HG03066 (cell line): ENCODE data around the gene C5orf15.

Experiments used
- ATAC-seq: cut with Tn5 transposase; IDR thresholded peaks from one replicate; pipeline ENCODE4 v1.9.1; 2021; ENCODE audit warnings: low read depth; ENCODE audit not compliant: unreplicated experiment

The C5orf15 gene

DNA sequence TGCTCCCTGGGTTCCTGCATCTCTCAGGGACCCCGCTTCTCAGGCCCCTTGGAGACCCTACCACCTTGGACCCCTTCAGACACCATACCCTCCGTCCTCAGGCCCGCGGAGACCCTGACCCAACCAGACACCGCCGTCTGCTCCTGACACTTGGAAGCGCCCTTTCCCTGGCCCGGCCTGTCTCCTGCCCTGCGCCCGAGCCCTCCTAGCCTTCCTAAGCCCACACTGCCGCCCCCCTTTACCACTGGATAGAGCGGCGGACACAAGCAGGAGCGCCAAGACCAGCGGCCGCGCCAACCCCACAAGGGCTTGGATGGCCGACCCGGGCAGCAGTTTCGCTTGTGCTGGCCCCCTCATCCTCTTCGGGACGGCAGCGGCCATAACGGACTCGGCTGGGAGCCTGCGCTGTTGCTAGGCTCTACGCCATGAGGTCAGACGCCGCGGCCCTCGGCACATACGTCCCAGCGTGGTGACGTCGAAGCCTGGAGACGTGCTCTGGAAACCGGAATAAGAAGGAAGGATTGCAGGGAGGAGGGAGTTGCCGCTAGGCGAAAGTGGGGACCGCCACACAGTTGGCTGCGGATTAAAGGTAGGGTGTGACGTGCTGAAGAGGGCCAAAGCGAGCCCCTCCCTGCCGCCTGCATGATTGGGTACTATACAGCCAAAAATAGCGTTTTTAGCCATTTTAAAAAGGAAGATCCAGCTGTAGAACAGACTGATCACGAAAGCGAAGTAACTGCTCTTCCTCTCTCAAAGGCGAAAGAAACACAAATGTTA is at the start of gene C5orf15:
Gene C5orf15 (minus strand): TSS at position 422 of the 777 bp plus-strand sequence. CDS start 41 bp downstream, at position 381.
- ATAC-seq: peak; percentile 97

DNA sequence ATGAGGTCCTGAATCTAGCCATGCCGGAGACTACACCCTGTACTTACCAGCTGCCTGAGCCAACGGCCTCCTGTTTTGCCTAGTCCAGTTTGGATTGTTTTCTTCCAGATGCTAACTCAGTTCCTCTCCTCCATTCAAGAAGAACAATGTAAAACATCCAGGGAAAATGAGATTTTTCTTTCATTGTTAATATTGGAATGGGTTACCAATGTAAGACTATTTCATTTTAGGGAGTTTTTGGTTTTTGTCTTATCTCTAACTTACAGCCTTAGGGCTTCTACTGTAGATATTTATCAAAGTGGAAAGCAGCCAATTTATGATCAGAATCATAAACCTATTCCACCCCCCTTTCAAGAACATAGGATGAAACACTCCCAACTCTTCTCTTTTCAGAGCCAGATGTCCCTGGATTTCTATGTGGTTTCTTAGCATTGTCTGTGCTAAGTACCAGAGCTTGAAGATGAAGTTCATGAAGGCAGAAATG is 39.9 kb upstream of the C5orf15 start:
- no peak for ATAC-seq

DNA sequence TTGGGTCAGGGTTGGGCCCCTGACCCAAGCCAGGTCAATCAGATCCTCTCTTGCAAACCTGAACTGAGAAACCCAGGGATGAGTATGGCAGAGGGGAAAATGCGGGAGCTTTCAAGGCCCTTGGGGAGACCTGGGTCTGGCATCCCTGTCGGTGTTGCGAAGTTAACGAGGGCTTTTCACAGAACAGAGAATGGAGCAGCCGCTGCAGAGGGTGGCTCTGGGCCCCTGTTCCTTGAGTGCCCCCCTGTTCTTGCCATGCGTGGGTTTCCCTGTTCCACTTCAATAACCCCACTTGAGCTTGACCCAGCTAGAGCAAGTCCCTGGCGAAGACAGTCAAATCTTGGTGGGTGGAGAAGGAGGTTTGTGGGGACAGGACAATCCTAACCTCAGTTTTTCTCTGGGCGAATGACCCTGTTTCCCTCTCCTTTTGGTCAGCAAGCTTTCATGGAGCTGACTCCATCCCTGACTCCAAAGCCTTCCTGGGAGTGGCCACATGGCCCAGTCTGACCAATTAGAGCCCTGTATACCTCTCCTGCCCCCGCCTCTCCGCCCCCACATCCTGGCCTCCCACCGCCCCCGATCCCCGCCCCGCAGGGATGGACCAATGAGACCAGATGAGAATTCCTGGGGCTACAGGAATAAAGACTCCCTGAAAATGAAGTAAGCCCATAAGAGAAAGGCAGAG is 39.3 kb upstream of the C5orf15 start:
- ATAC-seq: no peak

DNA sequence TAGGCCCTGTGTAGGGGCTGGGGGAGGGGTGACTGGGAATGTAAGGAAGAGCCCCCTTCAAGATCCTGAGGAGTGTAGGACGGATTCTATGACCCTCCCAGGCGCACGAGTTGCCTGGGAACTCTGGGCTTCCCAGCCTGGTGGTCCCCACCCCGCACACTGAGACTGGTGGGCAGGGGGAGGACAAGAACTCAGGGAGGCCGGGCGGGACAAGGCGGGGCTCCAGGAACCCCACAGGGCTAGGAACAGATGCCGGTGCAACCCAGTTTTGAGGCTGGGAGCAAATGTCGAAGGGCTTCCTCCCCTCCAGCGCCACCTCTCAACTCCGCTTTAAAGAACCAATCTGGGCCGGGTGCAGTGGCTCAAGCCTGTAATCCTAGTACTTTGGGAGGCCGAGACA is 37.7 kb upstream of the C5orf15 start:
- no peak for ATAC-seq

DNA sequence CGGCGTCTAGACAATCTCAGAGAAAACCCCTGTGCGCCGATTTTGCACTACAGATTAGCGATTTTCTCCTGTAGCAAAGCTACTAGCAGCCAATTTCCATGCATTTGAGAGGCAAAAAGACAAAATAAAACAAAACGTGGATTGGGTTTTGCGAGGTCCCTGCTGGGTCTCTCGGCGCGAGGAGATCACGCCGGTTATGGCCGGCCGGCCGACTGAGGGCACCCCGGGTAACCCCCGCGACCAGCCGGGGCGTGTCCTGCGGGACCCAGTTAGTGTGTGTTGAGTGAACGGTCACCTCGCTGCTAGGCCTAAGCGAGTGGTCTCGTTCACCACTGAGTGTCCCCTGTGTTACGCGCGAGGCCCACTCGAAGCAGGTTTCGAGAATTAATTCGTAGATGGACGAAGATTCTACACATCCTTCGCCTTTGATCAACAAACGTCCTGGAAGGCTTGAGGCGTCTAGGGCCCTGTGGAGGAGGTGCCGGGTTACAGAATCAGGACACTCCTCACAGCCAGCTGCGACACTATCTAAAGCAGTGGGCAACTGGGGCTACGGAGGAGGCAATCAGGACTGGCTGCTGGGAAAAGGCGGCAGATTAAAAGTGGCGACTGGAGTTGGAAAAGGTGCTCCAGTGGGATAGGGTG is 37.1 kb upstream of the C5orf15 start:
- no peak for ATAC-seq

DNA sequence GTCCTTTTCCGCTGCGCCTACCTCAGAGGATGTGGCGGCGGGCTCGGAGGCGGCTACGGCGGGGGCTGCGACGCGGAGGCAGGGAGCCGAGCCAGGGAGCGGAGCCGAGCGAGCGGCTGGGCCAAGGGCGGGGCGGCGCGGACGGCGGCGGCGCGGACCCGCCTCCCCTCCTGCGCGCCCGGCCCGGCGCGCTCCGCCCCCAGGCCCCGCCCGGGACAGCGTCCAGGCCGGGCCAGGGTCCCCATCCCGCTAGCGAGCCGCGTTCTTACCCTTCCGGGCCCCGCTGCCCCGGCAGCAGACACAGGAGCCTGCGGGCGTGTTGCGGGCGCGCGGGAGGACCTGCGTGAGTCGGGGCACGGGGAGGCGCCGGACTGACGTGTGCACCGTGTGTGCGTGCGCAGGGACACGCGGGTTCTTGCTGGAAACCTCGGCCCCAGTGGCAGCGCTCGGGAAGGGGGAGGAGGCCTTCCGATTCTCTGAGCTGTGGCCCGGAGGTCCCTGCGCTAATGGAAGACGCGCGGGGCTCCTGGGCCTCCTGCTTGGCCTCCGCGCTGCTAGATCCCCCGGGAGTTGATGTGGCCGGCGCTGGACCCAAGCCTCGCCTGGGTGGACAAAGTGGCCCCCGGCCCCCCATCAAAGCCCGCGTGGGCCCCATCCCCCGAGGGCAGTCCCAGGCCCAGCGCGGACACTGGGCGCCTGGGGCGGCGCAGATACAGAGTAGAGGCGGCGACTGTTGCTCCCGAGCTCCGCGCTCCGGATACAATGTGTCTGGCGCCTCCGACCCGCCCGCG is 36.4 kb upstream of the C5orf15 start, which contains the start of gene VDAC1:
Gene VDAC1 (minus strand): TSS at position 350 of the 791 bp plus-strand sequence. CDS start 11,963 bp downstream, outside the sequence.
- ATAC-seq: peak; percentile 71

DNA sequence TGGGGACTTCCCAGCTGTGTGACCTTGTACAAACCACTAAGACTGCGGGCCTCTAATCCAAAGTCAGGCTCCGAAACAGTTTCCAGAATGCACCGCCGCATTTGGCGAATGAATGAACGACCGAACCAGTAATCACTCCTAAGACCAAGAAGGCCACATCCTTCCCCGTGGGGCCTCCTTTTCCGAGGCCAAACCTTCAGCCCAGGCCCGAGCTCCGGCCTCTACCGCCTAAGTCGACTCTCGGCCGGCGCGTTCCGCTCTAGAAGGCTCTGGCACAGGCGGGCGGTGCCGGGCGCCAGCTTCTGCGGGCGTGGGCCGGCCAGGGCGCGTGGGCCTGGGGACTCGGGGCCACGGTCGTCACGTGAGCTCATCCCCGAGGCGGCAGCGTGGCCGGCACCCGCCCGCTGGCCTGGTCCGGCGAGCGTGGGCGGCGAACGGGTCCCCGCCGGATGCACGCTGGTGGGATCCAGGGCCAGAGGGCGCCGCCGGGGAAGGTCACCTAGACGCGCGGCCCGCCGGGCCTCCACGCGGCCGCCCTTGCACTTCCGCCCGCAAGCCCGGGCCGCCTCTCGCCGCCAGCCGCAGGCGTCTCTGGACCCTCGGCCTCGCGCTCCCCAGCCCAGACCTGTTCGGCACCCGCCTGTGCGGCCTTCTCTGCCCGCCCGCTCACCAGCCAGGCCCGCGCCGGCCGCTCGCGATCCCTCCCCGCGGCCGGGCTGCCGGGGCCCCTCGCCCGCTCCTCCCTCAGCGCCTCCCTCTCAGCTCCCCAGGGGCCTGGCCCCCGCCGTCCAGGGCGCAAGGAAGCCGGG is 35.6 kb upstream of the C5orf15 start:
- ATAC-seq: peak; percentile 27

DNA sequence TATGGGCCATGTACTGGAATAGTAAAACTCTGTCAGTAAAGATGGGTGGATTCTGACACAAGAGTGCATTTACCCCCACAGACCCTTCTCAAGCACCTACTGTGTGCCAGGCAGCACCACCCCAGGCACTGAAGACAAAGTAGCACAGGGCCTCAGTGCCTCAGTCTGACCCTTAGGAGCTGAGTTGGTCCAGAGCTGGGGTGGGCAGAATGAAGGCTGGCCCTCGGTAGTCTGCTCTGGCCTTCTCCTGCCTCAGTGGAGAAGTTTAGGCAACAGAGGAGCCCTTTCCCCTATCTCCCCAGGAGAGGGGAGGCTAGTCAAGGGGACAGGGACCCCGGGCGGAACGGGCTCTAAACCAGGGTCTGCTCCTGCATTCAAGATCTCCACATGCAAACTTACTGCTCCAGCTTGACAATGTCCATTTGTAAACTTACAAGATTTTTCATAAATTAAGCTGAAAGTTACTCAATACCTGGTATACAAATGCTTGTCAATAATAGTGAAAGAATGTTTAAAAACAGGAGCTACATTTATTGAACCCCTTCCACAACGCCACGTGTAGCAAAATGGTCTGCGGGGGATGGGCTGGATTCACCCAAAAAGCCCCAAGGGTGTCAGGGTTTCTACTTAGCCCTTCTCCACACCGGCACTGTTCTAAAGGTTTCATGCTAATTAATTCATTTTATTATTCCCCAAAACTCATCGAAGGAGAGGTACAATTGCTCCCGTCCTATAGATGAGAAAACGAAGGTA is 34.8 kb upstream of the C5orf15 start:
- ATAC-seq: no peak

DNA sequence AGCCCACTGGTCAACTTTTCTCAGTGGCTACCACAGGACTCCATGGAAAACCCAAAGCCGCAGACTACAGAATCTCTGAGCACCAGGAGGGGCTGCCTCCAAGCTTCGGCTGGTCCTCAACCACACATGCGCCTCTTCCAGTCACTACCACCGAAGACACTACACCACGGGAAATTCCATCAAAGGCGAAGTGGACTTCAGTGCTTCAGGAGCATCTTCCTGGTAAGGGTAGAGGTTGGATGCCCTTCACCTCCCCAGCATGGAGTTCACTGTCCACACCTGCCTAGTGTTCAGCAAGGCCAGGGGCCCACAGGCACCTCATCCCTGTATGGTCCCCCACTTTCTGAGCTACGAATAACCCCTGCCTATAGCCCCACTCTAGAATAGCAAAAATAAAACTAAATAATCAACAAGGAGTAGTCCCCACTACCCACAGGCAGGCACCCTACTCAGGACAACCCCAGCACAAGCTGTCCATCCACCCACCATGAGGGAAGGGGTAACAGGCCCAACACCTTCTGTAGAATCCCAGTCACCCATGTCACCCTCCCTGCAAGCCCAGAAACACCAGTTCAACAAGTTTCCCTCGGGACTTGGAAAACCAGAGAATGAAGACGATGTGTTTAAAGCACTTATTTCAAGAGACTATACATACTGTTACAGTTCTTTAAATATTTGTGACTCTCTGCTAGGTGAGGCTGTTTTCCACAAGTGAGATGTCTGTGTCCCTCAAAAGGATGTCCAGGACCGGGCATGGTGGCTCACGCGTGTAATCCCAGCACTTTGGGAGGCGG is 33.7 kb upstream of the C5orf15 start:
- no peak for ATAC-seq

DNA sequence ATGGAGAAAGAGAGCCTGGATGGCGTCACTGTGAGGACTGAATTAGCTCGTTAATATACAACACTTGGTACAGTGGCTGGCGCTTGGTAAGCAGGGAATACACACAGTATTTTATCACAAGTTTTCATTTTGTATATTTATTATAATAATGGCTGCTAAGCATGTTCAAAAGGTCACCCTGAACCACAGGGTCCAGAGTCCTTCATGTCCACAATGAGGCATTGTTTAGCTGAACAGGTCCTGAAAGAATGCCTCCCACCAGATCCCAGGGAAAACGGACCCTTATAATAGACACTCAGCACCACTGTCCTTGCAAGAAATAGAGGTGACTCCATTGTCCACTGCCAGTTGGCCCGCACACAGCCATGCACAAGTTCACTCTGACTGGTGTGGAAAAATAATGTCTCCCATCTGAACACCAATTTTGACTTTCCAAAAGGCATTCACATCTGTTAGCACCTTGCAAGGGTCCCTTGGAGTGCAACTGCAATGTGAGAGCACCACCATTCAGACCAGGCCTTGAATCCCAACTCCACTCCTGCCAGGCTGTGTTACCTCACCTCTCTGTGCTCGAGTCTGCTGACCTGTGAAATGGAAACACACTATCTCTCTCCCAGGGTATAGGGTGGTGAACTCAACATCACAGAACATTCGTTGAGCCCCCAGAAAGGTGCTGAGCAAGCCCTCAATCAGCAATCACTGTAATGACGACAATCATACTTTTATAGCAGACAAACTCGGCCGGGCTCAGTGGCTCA is 32.5 kb upstream of the C5orf15 start:
- ATAC-seq: no peak

DNA sequence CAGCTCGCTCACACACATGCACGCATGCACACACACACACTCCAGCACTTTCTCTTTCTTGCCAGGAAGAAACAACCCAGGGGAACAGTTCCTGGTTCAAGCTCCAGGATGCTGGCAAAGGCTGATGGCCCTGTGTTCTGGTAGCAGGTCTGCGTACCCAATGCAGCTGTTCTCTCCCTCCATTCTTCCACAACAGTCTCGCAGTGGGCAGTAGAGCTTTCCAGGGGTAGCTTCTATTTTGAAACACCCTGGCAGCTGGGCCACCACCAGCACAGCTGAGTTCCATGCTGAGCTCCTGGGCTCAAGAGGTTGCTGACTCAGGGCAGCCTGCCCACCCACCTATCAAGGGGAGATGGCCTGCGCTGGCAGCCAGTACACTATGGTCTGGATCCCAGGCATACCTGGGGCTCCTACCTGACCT is 31.7 kb upstream of the C5orf15 start:
- ATAC-seq: no peak

DNA sequence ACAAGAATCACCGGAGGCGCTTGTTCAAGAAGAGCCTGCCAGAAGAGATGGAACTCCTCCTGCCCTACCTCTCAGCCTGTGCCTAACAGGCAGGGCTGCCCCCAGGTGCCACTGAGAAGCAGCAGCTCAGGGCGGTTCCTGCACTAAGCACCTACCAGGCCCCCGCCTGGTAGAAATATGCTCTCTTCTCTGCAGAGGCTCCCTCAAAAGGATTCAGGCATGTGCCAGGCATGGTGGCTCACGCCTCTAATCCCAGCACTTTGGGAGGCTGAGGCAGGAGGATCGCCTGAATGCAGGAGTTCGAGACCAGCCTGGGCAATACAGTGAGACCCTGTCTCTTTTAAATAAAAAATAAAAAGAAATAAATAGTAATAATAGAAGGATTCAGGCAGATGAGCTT is 30.4 kb upstream of the C5orf15 start:
- ATAC-seq: no peak

DNA sequence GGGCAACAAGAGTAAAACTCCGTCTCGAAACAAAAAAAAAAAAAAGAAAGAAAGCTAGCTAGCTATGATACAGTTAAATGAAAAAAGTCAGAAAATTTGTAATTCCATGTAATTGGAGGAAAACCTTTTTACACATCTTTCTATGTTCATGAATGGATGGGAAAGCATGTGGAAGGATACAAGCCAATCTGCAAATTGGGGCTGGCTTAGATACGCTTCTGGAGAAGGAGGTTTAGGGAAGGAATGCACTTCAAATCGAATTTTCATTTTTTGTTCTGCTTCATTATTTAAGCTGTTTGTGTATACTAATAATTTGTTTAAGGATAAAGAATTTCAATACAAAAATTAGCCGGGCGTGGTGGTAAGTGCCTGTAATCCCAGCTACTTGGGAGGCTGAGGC is 29.6 kb upstream of the C5orf15 start:
- no peak for ATAC-seq

DNA sequence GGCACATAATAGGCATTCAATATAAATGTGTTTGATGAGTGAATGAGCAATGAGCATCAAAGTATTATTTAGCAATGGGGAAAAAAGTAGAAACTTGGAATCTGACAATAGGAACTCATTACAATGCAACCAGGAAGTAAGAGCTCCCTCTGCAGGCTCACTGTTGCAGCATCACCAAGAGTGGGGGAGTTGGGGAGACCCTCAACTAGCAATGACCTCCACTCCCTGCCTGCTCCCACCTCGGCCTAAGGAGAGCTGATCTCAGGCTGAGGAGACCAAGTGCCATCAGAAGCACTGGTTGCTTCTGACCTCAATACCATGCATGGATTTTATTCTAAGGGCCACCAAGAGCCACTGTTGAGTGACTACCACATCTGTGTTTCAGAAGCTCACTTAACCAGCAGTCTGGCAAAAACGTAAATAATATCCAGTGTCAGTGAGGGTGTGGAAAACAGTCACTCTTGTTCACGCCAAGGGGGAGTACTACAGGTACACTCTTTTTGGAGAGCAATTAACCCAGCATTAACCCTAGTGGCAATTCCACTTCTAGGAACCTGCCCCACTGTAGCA is 28.3 kb upstream of the C5orf15 start:
- ATAC-seq: no peak

DNA sequence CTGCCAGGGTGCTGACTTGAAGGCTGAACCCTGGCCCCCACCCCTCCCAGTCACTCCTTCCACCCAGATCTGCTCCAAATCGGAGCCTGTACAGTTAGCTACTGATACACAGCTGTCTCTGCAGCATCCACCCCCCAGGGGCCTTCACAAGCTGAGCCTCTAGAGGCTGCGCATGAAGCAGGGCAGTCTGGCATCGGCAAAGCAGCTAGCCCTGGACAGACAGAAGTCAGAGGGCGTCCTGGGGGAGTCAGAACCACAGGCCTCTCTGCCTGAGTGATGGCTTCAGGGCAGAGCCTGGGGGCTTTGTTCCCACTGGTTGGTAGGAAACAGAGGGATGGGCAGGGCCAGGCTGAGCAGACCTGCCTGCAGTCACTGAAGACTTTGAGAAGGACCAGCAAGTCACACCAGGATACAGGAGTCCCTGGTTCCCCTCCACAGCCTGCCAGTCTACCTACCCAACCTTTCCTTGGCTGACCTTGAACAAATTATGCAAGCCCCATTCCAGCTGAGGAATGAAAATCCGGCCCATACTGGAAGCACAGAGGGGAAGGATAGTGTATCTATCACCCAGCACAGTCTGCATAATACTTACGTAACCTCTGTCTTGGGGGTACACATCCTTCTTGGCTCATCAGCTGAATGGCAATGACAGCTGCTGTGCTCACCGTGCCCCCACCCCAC is 27.6 kb upstream of the C5orf15 start:
- no peak for ATAC-seq

DNA sequence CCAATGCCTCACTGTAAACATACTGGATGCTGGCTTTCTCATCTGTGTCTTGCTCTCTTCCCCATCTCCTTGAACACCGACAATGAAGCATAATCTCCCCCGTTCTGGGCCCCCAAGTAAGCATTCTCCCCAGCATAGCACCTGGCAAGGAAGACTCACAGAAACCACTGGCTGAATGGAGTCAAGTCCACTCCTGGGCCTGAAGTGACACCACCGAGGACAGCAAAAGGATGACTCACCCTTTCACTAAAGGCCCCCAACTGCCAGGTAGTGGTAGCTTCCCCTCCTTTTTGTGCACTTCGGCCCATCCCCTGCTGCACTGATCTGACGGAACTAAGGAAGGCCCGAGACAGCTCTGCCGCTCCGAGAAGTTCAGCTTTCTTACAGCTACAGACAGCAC is 26.9 kb upstream of the C5orf15 start:
- ATAC-seq: no peak

DNA sequence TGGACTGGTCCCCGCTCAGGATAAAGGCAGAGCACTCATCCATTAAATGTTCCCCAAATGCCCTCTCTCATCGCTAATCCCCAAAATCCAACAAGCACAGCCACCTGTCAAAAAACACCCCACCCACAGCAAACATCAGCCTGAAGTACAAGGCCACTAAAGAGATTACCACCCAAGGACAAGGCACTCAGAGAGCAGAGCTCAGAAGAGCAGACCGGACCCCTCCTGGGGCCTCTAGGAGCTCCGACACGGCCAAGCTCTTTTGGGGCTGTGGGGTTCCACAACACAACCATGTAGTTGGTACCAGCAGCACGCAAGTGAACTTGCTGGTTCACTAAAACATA is 26.5 kb upstream of the C5orf15 start:
- ATAC-seq: no peak
